Adrenal gland (tissue), 5 donors: ENCODE results near the gene DLG2.

Experiments used
- CTCF ChIP-seq, 6 experiments: fragments of 450-650 bp in 4 of 6; fragments of 200-600 bp in 2 of 6; sonication (generic) in 1 of 6; IDR thresholded peaks; 1 replicate in 5 of 6; 2 replicates in 1 of 6; pipeline versions ENCODE4 v1.5.1 to v1.8.0; 2016 to 2021; ENCODE audit warnings: antibody characterized with exemption in 6 of 6, mild to moderate bottlenecking in 2 of 6, moderate library complexity in 1 of 6
- POLR2A ChIP-seq, 2 donors: fragments of 450-650 bp; IDR thresholded peaks; one replicate each; pipeline ENCODE4 v1.6.1; 2017; ENCODE audit warnings: antibody characterized with exemption in 2 of 2, mild to moderate bottlenecking in 2 of 2, moderate library complexity in 1 of 2
- donor health status: DM: no; HTN: no; CAD: no.

- TF ChIP-seq CTCF (IDR thresholded peaks at IDR 0.05) (no peak), POLR2A (IDR thresholded peaks at IDR 0.05) (no peak)
Observed at GRCh38 chr11:85651118-85651517, 24.0 kb upstream of the DLG2 start.
